Transverse colon (tissue), 4 donors: ENCODE measurements around the gene RIPPLY1. TPM values are rescaled to one million over a fixed set of nuclear protein-coding genes. Genes with fewer than 3 reads are reported as not detected.
A peak's percentile ranks its signal among the peaks of the same experiment; 100 is the strongest.

Experiments
- DNase-seq: peaks from one replicate; pipeline ENCODE4 v3.0.0-alpha.2; 2019
- H3K27ac ChIP-seq, 4 donors: fragments of 200-600 bp; sonication (generic); 2 replicates each; pipeline ENCODE4 v1.5.1; 2016 to 2018; ENCODE audit warnings: inconsistent platforms in 4 of 4
- H3K27me3 ChIP-seq: fragments of 200-600 bp; sonication (generic); 2 replicates; pipeline ENCODE4 v1.5.1; 2017; ENCODE audit warnings: inconsistent platforms
- H3K36me3 ChIP-seq, 4 donors: fragments of 200-600 bp; sonication (generic); 2 replicates each; pipeline ENCODE4 v1.5.1; 2017 to 2019; ENCODE audit warnings: inconsistent platforms in 4 of 4
- H3K4me1 ChIP-seq, 4 donors: fragments of 200-600 bp; sonication (generic); 2 replicates each; pipeline ENCODE4 v1.5.1; 2017 to 2020; ENCODE audit warnings: inconsistent platforms in 4 of 4
- H3K4me3 ChIP-seq, 4 donors: fragments of 200-600 bp; sonication (generic); 1 replicate in 1 of 4; 2 replicates in 3 of 4; pipeline versions ENCODE4 v1.5.1 to v1.6.1; 2017 to 2019; ENCODE audit warnings: inconsistent platforms in 4 of 4
- H3K9me3 ChIP-seq, 2 donors: fragments of 200-600 bp; sonication (generic); 2 replicates each; pipeline ENCODE4 v1.5.1; 2017 to 2019; ENCODE audit warnings: inconsistent platforms in 2 of 2
- CTCF ChIP-seq, 5 experiments: fragments of 200-600 bp in 3 of 5; fragments of 450-650 bp in 2 of 5; sonication (generic) in 3 of 5; IDR thresholded peaks; 1 replicate in 2 of 5; 2 replicates in 3 of 5; pipeline ENCODE4 v1.5.1; 2016 to 2017; ENCODE audit warnings: antibody characterized with exemption in 5 of 5, inconsistent platforms in 3 of 5, mild to moderate bottlenecking in 2 of 5, moderate library complexity in 1 of 5
- EP300 ChIP-seq: sonication (generic); formaldehyde crosslinking; IDR thresholded peaks from one replicate; pipeline ENCODE4 v1.6.1; 2017; ENCODE audit warnings: antibody characterized with exemption, low read depth
- POLR2A ChIP-seq: fragments of 450-650 bp; IDR thresholded peaks from one replicate; pipeline ENCODE4 v1.6.1; 2016; ENCODE audit warnings: antibody characterized with exemption, mild to moderate bottlenecking, moderate library complexity
- POLR2AphosphoS5 ChIP-seq, 3 donors: sonication (generic); formaldehyde crosslinking; IDR thresholded peaks; one replicate each; pipeline ENCODE4 v1.6.1; 2016; ENCODE audit warnings: antibody characterized with exemption in 3 of 3
- WGBS, 2 donors: methylation state at CpG; one replicate each; pipeline ENCODE4 v1.1.5; 2018; ENCODE audit warnings: low coverage in 1 of 2; 5-methylcytosine and 5-hydroxymethylcytosine counted together
- in situ Hi-C, 4 donors: fragments of 200-750 bp; cut with MboI; loops; one replicate each; pipeline versions ENCODE4 v1.15.0 to v1.15.1; 2017; ENCODE audit warnings: low sequenced_read_pairs in 3 of 4, low pct_ligation_motif_present in 1 of 4, low pct_unique_long_range_greater_than_20kb in 1 of 4
- intact Hi-C: fragments of 100-400 bp; cut with DNase I; formaldehyde crosslinking; loops from one replicate; pipeline ENCODE4 v1.15.1; 2023; ENCODE audit warnings: low total_unique reads
- total RNA-seq, 4 donors: library from RNA; depleted of rRNA; stranded (reverse); fragments of >200 nt; gene quantifications; one replicate each; pipeline ENCODE4 v1.1.0, GENCODE V29; 2016

The RIPPLY1 gene
- total RNA-seq, 4 donors from 2014 or later: not detected

GRCh38 chrX:106917830-106918500 is 14.8 kb upstream of the RIPPLY1 start:
- H3K4me3 ChIP-seq: no peak overlapping the region
- no peak overlapping the region for H3K27ac ChIP-seq
- H3K9me3 ChIP-seq: no peaks in the 10 kb centered on the region
- DNase-seq: no peak
- WGBS, 2 donors: 52 to 60% methylated on average over 1 to 6 of the region's 6 CpGs
- in situ Hi-C loops: no loop called here
- no peak for TF ChIP-seq EP300
- TF ChIP-seq POLR2A: no peak
- no peak for TF ChIP-seq POLR2AphosphoS5 (IDR thresholded peaks at IDR 0.05)
- TF ChIP-seq CTCF (IDR thresholded peaks at IDR 0.05): no peak
- no peaks in the 10 kb centered on the region for H3K4me1 ChIP-seq
- no peaks in the 10 kb centered on the region for H3K36me3 ChIP-seq
- intact Hi-C loops: no loop called here
- no peaks in the 10 kb centered on the region for H3K27me3 ChIP-seq

DNA sequence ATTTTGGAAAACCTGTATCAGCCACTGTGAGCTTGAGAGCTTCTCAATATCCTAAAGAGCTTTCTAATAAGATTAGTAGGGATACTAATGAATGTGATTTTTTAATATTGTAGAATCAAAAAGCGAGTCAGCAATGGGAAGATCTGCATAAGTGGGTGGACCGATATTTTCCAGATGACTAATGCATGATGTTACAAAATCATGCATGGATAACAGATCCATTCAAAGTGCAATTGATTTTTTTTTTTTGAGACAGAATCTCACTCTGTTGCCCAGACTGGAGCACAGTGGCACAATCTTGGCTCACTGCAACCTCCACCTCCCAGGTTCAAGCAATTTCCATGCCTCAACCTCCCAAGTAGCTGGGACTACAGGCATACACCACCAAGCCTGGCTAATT is 9.7 kb upstream of the RIPPLY1 start:
- Histone ChIP-seq H3K27me3 (no peaks in the 10 kb centered on the region), H3K9me3 (no peaks in the 10 kb centered on the region), H3K4me1 (no peaks in the 10 kb centered on the region), H3K27ac (no peak overlapping the region), H3K36me3 (no peaks in the 10 kb centered on the region), H3K4me3 (no peak overlapping the region)
- DNase-seq: no peak
- in situ Hi-C loops: no loop called here
- WGBS, 2 donors: 69 to 80% methylated on average over 1 to 2 of the region's 2 CpGs
- intact Hi-C loops: no loop called here
- no peak for TF ChIP-seq EP300
- no peak for TF ChIP-seq POLR2AphosphoS5 (IDR thresholded peaks at IDR 0.05)
- no peak for TF ChIP-seq CTCF (IDR thresholded peaks at IDR 0.05)
- TF ChIP-seq POLR2A: no peak

DNA sequence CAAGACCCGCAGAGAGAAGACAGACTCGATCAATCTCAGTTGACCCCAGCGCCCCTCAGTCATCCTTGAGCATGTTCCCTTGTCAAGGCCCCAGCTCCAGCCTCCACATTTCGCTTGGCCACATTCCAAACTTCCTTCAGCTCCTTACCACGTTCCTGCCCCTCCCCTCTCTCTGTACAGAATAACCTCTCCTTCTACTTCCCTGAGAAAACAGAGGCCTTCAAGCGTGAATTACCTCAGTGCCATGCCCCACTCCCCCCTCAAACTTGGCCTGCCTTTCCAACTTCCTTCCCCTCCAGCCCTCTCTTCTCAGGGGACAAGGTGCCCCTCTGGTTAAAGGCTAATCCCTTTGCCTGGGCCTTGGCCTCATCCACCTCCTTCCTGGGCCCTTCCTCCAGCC is 3.2 kb upstream of the RIPPLY1 start:
- Histone ChIP-seq H3K36me3 (no peaks in the 10 kb centered on the region), H3K27me3 (no peaks in the 10 kb centered on the region), H3K27ac (no peak overlapping the region), H3K9me3 (no peaks in the 10 kb centered on the region), H3K4me1 (peaks cover 0 to 6% (median 0%) of the 10 kb centered on the region in 4 donors), H3K4me3 (no peak overlapping the region)
- 50% methylated on average over 6 of the region's 6 CpGs; no CpG with 5 or more reads in 1 of the 2 donors for WGBS, 2 donors
- in situ Hi-C loops: no loop called here
- intact Hi-C loops: no loop called here
- no peak for DNase-seq
- no peak for TF ChIP-seq POLR2A
- no peak for TF ChIP-seq EP300
- TF ChIP-seq CTCF (IDR thresholded peaks at IDR 0.05): no peak
- no peak for TF ChIP-seq POLR2AphosphoS5 (IDR thresholded peaks at IDR 0.05)

GRCh38 chrX:106905064-106905708 is 2.0 kb upstream of the RIPPLY1 start:
- WGBS, 2 donors: 61 to 80% methylated on average over 1 to 5 of the region's 5 CpGs
- H3K4me1 ChIP-seq: peaks cover 0 to 6% (median 0%) of the 10 kb centered on the region in 4 donors
- H3K9me3 ChIP-seq: no peaks in the 10 kb centered on the region
- in situ Hi-C loops: no loop called here
- peak overlapping the region in 1 of 4 donors; percentile 2 for H3K27ac ChIP-seq
- no peak overlapping the region for H3K4me3 ChIP-seq
- no peaks in the 10 kb centered on the region for H3K27me3 ChIP-seq
- intact Hi-C loops: no loop called here
- no peaks in the 10 kb centered on the region for H3K36me3 ChIP-seq
- TF ChIP-seq POLR2AphosphoS5 (IDR thresholded peaks at IDR 0.05) (no peak), EP300 (no peak), CTCF (IDR thresholded peaks at IDR 0.05) (no peak), POLR2A (no peak)
- DNase-seq: no peak
